Activated gamma-delta T cell treated with Interleukin-2 at 50 U/mL for 16 hours (primary cell): ENCODE data around the gene ATRIP.
"Not testable (repeated sequence)": the region's sequence is repeated elsewhere in the genome, so short reads cannot be mapped to it uniquely, and the experiment has no call there.

ENCODE experiments used
- DNase-seq: peaks from one replicate; pipeline ENCODE4 v3.0.0-alpha.2; 2020

ATRIP gene

DNA sequence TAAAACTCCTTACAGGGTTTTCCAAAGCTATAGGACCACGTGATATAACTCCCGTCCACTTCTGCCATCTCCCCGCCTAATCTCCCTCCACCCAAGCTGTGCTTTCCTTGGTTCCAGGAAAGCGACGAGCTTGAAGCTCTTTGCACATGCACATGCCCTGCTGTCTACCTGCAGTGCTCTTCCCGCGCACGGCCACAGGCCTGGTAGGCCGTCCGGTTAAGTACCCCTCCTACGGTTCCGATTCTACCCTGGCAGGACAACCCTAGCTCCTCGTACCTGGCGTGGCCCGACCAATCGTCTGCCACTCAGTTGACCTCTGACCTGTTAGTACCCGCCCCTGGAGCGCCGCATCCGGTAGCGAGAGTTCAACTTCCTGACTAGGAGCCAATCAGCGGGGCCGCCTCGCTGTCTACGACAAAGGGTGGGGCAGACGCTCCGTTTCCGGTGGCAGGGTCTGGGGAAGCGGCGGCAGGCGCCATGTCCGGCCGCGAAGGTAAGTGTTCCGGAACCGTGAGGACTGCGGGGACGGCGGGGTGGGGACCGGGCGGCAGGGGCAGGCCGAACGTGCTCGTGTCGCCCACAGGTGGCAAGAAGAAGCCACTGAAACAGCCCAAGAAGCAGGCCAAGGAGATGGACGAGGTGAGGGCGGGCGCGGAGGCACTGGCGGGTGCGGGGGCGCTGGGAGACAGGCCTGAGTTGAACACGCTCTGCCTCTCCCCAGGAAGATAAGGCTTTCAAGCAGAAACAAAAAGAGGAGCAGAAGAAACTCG, 6.5 kb upstream of the ATRIP start, which contains the start of the genes CCDC51 and TMA7:
CCDC51 (minus strand) TSS at position 300 of the 770 bp plus-strand sequence. CDS start 4,991 bp downstream, outside the sequence.
TMA7 (plus strand) TSS at position 438 of the 770 bp plus-strand sequence; CDS start at position 478, 40 bp downstream.
- DNase-seq = peak; percentile 98

DNA sequence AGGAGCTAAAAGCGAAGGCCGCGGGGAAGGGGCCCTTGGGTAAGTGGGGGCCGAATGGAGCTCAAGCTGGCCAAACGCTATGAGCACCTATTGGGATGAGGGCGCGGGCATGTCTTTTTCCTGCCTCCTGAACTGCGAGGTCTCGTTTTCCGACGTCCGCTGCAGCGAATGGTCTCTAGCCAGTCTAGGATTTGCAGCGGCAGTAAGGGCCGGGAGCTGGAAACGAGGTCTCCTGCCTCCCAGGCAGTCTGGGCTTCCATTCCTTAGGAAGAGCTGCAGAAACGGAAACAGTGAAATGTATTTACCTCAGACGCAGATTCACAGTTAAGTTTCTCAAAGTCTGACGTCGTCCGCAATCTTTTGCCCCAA, 6.0 kb upstream of the ATRIP start:
- DNase-seq = no peak

- DNase-seq = no peak
Measured at GRCh38 chr3:48441940-48442339, 4.6 kb upstream of the ATRIP start.

- DNase-seq = no peak
Measured at GRCh38 chr3:48445277-48445882, 1.2 kb upstream of the ATRIP start.

GRCh38 chr3:48446043-48446424, 503 bp upstream of the ATRIP start:
- DNase-seq = no peak

GRCh38 chr3:48451270-48451669, 4.7 kb downstream of the ATRIP start:
- no peak for DNase-seq

- no peak for DNase-seq
Measured at GRCh38 chr3:48456456-48456855, 9.9 kb downstream of the ATRIP start.

GRCh38 chr3:48459331-48459730, 12.8 kb downstream of the ATRIP start:
- no peak for DNase-seq

- DNase-seq = no peak
Measured at GRCh38 chr3:48459773-48460516, 13.4 kb downstream of the ATRIP start.

DNA sequence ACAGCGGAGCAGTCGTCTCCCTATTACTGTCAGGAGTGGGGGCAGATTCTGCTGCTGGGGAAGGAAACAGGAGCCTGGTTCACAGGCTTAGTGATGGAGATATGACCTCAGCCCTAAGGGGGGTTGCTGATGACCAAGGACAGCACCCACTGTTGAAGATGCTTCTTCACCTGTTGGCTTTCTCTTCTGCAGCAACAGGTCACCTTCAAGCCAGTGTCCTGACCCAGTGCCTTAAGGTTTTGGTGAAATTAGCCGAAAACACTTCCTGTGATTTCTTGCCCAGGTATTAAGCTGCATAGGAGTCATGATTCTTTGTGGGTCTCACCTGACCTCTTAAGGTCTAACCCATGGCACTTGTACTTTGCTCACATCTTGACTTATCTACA, 14.0 kb downstream of the ATRIP start:
- DNase-seq = no peak

DNA sequence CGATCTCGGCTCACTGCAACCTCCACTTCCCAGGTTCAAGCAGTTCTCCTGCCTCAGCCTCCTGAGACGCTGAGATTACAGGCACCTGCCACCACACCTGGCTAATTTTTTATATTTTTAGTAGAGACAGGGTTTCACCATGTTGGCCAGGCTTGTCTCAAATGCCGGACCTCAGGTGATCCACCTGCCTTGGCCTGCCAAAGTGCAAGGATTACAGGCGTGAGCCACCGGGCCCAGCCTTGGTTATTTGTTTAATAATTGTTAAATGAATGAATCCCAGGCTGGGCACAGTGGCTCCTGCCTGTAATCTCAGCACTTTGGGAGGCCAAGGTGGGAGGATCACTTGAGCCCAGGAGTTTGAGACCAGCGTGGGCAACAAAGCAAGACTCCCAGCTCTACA, 15.2 kb downstream of the ATRIP start:
- not testable (repeated sequence) for DNase-seq

DNA sequence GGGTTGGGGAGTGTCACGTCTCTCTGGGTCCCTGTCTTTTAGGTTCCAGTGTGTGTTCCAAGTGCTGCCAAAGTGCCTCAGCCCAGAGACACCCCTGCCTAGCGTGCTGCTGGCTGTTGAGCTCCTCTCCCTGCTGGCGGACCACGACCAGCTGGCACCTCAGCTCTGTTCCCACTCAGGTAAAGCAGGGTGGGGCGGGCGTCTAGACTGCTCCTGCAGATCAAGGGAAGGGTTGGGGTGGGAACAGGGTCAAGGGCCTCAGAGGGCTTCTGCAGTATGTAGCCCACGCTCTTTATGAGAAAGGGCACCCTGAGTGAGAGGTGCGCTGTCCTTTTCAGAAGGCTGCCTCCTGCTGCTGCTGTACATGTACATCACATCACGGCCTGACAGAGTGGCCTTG, 17.2 kb downstream of the ATRIP start:
- no peak for DNase-seq

DNA sequence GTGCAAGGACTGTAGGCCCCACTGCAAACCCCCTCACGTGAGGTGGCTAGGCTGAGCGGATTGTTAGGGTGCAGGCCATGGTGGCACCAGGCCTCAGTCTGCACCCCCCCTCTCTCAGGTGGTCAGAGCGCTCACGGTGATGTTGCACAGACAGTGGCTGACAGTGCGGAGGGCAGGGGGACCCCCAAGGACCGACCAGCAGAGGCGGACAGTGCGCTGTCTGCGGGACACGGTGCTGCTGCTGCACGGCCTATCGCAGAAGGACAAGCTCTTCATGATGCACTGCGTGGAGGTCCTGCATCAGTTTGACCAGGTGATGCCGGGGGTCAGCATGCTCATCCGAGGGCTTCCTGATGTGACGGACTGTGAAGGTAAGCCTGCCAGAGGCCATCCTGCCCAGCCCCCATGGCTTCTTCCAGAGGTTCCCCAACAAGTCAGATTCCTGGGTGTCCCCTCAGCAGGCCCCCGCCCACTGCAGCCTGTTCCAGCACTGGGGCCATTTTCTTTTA, 18.2 kb downstream of the ATRIP start:
- no peak for DNase-seq

DNA sequence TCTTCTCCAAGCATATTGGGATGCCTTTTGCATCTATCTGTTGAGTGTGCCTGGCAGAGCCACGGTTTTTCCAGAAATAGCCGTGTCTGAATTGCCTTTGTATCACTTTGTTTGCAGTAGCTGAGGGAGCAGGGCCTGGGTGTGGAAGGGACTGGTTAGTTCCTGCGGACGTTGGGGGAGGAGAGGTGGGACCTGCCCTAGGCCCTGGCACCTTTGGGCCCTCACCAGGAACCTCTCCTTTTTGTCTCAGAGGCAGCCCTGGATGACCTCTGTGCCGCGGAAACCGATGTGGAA, 18.6 kb downstream of the ATRIP start:
- no peak for DNase-seq

- peak; percentile 69 for DNase-seq
Measured at GRCh38 chr3:48465531-48466378, 19.2 kb downstream of the ATRIP start.

- DNase-seq = no peak
Measured at GRCh38 chr3:48466386-48467109, 20.0 kb downstream of the ATRIP start.

DNA sequence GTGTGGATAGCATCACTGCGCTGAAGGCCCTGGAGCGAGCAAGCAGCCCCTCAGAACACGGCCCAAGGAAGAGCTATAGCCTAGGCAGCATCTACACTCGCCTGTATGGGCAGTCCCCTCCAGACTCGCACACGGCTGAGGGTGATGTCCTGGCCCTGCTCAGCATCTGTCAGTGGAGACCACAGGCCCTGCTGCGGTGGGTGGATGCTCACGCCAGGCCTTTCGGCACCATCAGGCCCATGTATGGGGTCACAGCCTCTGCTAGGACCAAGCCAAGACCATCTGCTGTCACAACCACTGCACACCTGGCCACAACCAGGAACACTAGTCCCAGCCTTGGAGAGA, 20.5 kb downstream of the ATRIP start:
- no peak for DNase-seq

DNA sequence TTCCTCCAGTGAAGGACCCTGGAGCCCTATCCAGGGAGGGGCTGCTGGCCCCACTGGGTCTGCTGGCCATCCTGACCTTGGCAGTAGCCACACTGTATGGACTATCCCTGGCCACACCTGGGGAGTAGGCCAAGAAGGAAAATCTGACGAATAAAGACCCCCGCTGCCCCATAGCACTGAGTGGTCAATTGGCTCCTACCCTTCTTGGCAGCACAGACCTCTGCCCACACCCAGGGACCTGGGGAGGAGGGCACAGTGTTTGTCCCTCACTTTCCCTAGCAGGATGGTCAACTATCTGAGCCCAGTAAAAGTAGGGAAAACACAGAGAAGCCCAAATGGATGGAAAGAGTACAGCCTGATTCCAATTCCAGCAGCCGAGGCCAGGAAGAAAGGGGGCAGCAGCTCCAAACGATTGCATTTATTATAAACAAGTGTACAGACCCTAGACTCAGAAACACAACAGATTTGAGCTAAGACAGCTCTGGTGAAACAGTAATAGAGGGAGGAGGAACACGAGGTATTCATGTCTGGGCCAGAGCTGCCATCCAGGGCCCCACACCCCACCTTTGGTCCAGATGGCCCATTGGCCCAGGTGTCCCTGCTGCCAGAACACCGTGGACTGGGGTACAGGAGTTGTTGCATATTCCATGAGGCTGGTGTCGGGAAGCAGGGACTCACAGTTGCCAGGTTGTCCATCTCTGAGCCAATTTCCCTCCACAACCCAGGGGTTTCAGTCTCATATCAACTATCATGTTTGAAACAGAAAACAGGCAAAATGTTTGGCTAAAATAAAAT, 21.1 kb downstream of the ATRIP start:
- no peak for DNase-seq

DNA sequence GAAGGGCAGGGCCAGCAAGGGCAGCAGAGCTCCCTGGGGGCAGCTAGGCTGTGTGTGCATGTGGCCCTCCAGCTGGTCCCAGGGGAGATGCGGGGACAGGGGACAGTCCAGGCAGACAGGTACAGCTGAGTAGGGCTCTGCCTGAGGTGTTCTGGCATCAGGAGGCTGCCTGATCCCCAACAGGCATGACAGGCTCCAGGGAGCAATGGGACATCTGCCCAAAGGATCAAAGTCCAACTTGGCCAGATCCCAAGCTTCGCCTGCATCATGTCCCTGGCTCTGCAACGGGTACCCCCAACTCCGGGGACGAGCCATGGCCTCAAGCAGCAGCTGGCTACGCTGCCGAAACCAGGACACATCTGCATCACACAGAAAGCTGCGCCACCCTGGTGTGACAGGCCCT, 21.8 kb downstream of the ATRIP start:
- DNase-seq = no peak

DNA sequence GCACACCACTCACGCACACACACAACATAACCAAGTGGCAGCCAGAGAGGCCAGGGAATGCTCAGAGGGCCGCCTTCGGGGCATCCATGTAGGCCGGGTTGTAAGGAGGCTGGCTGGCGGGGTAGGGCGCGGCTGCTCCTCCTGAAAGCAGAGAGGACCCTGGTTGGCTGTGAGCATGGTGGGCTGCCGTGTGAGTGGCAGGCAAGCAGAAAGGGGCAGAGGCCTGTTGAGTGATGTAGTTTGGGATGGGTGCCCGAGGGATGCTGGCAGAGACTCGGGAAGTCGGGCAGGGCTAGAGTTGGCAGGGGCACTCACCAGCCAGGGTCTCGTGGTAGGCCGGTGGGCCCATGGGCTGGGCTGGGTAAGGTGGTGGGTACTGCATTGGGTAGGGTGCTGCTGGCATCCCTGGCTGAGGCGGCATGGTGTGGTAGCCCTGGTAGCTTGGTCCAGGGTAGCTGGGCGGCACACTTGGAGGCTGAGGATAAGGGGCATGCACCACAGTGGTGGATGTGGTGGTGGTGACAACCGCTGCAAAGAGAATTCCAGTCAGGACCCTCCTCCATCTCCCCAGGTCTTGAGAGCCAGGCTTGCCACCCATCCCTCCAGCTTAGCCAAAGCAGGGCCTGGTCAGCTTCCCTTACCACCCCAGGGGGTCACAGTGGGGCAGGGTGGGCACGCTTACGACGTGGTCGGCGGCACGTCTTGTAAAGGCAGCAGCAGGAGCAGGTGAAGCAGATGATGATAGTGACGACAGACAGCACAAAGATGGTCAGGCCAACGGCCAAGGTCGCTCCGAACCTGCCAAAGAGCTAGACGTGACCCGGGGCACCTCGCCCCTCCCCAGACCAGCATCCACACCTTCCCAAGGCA, 22.7 kb downstream of the ATRIP start:
- DNase-seq = no peak
